Osteocyte (in vitro differentiated cells): ENCODE results near the gene TRIM8. TPM values are rescaled to one million over a fixed set of nuclear protein-coding genes. Genes with fewer than 3 reads are reported as not detected.

Source experiments
- DNase-seq: peaks from one replicate; pipeline ENCODE4 v3.0.0; 2021; ENCODE audit warnings: mixed read lengths; ENCODE audit not compliant: unreplicated experiment; ENCODE audit errors: extremely low spot score
- H3K27ac Mint-ChIP-seq: one replicate; pipeline ENCODE4 v1.8.0; 2021; ENCODE audit warnings: mild to moderate bottlenecking, mixed read lengths; ENCODE audit not compliant: unreplicated experiment
- H3K27me3 Mint-ChIP-seq: one replicate; pipeline ENCODE4 v1.8.0; 2021; ENCODE audit warnings: mixed read lengths; ENCODE audit not compliant: unreplicated experiment
- H3K36me3 Mint-ChIP-seq: one replicate; pipeline ENCODE4 v1.8.0; 2021; ENCODE audit warnings: mixed read lengths; ENCODE audit not compliant: unreplicated experiment
- H3K4me1 Mint-ChIP-seq: one replicate; pipeline ENCODE4 v1.8.0; 2021; ENCODE audit warnings: mixed read lengths; ENCODE audit not compliant: unreplicated experiment
- H3K4me3 Mint-ChIP-seq: one replicate; pipeline ENCODE4 v1.8.0; 2021; ENCODE audit warnings: mild to moderate bottlenecking, moderate library complexity, mixed read lengths; ENCODE audit not compliant: unreplicated experiment
- H3K9me3 Mint-ChIP-seq: one replicate; pipeline ENCODE4 v1.8.0; 2021; ENCODE audit warnings: mixed read lengths; ENCODE audit not compliant: unreplicated experiment
- total RNA-seq: library from RNA; stranded (reverse); gene quantifications from 2 replicates; pipeline ENCODE4 v1.2.1, GENCODE V29; 2021
- TF ChIP-seq, protein P1 (sequence below): fragments of 200-600 bp; sonication (generic); IDR thresholded peaks from 2 replicates; pipeline ENCODE4 v1.5.0; 2021; ENCODE audit warnings: antibody characterized with exemption, mild to moderate bottlenecking, moderate library complexity

Gene TRIM8
- total RNA-seq, 1 donor from 2014 or later = 63.9 TPM

DNA sequence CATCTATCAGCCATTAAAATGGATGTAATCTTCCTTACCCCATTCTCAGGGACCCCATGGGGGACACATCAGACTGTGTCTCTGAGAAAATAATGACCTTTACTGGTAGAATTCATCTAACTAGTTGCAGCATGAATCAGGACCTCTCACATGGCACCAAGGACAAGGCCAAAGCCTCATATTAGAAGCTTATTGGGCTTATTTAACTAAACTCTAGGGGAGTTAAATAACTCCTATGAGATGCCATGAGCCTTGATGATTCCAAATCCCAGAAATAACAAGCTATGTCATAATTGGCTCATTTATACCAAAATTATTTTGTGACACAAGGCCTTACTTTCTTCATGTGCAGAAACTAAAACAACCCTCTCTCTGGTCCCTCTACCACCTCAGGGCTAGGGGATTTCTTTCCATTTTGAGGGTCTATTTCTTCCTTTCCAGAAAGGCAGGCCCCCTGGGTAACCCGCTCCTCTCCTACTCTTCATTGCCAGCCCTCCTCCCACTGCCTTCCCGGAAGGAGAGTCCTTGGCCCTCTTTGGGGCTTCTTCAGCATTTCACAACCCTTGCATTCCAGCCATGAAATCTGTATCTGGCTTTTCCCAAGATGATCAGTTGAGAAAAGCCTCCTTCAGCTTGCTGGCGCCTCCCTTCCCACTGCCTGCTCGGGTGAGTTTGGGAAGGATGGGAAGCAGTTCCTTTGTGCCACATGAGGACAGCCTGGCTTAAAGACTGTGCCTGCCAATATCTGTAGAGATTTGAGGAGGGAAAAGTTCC lies 41.8 kb upstream of the TRIM8 start:
- TF ChIP-seq, protein P1, sequence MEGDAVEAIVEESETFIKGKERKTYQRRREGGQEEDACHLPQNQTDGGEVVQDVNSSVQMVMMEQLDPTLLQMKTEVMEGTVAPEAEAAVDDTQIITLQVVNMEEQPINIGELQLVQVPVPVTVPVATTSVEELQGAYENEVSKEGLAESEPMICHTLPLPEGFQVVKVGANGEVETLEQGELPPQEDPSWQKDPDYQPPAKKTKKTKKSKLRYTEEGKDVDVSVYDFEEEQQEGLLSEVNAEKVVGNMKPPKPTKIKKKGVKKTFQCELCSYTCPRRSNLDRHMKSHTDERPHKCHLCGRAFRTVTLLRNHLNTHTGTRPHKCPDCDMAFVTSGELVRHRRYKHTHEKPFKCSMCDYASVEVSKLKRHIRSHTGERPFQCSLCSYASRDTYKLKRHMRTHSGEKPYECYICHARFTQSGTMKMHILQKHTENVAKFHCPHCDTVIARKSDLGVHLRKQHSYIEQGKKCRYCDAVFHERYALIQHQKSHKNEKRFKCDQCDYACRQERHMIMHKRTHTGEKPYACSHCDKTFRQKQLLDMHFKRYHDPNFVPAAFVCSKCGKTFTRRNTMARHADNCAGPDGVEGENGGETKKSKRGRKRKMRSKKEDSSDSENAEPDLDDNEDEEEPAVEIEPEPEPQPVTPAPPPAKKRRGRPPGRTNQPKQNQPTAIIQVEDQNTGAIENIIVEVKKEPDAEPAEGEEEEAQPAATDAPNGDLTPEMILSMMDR = no peak
- Mint-ChIP-seq H3K4me1 (peaks cover 6% of the 10 kb centered on the region), H3K36me3 (peaks cover 23% of the 10 kb centered on the region), H3K9me3 (no peaks in the 10 kb centered on the region), H3K27me3 (no peaks in the 10 kb centered on the region), H3K27ac (no peak overlapping the region), H3K4me3 (no peak overlapping the region)
- no peak for DNase-seq

DNA sequence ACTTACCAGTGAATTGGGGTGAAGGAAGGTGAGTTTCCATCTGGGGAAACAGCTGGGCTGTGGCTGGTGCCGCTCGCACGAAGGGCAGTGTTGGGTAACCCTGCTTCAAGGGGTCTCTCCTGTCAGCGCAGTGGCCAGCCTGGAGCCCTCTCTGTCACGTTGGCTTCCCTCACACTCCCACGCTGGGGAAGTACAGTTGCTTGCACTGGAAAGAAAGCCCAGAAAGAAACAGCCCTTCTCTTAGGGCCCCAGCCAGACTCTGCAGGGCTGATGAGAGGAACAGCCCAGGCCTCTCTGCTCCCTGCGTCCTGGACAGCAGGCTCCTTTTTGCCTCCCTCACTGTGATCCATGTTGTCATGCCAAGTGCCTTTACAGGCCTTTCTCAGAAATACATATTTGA lies 40.3 kb upstream of the TRIM8 start:
- no peak overlapping the region for H3K4me3 Mint-ChIP-seq
- no peak for DNase-seq

DNA sequence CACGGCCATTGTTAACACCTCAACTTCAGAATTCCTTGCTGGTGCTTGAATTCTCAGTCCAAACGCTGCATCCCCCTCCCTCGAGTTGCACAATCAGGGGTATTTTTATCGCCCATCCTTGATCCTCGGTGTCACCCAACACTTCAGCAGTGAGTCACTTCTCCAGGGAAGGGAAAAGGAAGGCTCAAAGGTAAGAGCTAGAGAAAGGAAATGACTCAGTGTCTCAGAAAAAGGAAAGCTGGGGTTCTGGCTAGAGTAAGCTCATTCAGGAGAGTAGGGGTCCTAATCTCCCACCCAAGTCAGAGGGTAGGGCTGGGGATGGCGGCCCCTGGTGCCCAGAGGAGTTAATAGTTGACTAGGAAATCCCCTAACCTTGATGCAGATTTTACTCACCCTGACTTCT lies 39.8 kb upstream of the TRIM8 start:
- Mint-ChIP-seq H3K4me1 (peaks cover 6% of the 10 kb centered on the region), H3K27me3 (no peaks in the 10 kb centered on the region), H3K4me3 (no peak overlapping the region), H3K36me3 (peaks cover 17% of the 10 kb centered on the region), H3K9me3 (no peaks in the 10 kb centered on the region), H3K27ac (no peak overlapping the region)
- TF ChIP-seq, protein P1 = no peak
- no peak for DNase-seq

More for the DNA sequence above, 40.3 kb upstream of the TRIM8 start:
- Mint-ChIP-seq H3K27ac (no peak overlapping the region), H3K9me3 (no peaks in the 10 kb centered on the region), H3K27me3 (no peaks in the 10 kb centered on the region), H3K36me3 (peaks cover 19% of the 10 kb centered on the region), H3K4me1 (peaks cover 6% of the 10 kb centered on the region)
- TF ChIP-seq, protein P1 = no peak

DNA sequence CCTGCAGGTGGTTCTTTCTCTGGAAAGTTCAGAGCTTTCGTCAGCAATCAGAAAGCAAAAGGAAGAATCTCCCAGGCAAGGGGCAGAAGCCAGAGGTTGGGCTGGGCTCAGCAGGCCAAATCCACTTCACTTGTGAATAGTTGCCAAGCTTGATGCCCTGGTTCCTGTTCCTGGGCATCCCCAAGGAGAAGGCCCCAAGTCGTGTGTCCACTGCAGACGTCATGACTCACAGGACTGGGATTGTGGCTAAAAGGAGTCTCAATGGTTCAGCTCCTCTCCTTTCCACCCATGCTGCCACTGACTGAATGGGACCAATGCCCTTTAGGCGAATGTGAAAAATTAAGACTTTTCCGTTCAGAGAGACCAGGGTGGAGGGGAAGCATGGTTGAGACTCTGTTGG lies 38.6 kb upstream of the TRIM8 start:
- no peak overlapping the region for H3K27ac Mint-ChIP-seq

DNA sequence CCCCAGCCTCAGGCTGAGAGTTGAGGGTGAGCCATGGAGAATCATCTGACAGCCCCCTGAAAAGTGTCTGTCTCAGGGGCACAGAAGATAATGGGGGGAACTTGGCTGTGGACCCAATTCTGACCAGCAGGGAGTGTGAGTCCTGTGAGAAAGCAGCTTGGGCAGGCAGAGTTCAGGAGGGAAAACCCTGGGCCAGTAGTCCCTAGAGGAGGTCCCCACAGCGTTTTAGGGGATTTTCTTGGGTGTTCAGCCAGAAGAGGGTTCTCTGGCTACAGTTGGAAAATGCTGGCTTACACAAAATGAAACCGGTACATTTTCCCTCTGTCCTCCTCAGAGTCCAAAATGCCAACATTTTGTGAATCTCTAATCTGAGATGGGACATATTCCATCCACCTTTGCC lies 35.8 kb upstream of the TRIM8 start:
- Mint-ChIP-seq H3K4me1 (peaks cover 6% of the 10 kb centered on the region), H3K36me3 (peaks cover 12% of the 10 kb centered on the region), H3K9me3 (no peaks in the 10 kb centered on the region), H3K4me3 (no peak overlapping the region), H3K27me3 (no peaks in the 10 kb centered on the region), H3K27ac (no peak overlapping the region)
- no peak for DNase-seq
- TF ChIP-seq, protein P1 = no peak

More for the DNA sequence above, 38.6 kb upstream of the TRIM8 start:
- no peak overlapping the region for H3K4me3 Mint-ChIP-seq
- no peaks in the 10 kb centered on the region for H3K9me3 Mint-ChIP-seq
- no peaks in the 10 kb centered on the region for H3K27me3 Mint-ChIP-seq
- H3K4me1 Mint-ChIP-seq = peaks cover 6% of the 10 kb centered on the region
- DNase-seq = no peak
- TF ChIP-seq, protein P1 = no peak
- H3K36me3 Mint-ChIP-seq = peaks cover 17% of the 10 kb centered on the region
